GM21717 (cell line): ENCODE results near the gene OR1F1.
"Not testable (repeated sequence)": the region's sequence is repeated elsewhere in the genome, so short reads cannot be mapped to it uniquely, and the experiment has no call there.

Experiments used
- ATAC-seq: cut with Tn5 transposase; IDR thresholded peaks from one replicate; pipeline ENCODE4 v1.9.1; 2021; ENCODE audit warnings: mild to moderate bottlenecking, moderate library complexity; ENCODE audit not compliant: unreplicated experiment

OR1F1 gene

GRCh38 chr16:3171855-3172593 lies 16.0 kb upstream of the OR1F1 start:
- no peak for ATAC-seq

DNA sequence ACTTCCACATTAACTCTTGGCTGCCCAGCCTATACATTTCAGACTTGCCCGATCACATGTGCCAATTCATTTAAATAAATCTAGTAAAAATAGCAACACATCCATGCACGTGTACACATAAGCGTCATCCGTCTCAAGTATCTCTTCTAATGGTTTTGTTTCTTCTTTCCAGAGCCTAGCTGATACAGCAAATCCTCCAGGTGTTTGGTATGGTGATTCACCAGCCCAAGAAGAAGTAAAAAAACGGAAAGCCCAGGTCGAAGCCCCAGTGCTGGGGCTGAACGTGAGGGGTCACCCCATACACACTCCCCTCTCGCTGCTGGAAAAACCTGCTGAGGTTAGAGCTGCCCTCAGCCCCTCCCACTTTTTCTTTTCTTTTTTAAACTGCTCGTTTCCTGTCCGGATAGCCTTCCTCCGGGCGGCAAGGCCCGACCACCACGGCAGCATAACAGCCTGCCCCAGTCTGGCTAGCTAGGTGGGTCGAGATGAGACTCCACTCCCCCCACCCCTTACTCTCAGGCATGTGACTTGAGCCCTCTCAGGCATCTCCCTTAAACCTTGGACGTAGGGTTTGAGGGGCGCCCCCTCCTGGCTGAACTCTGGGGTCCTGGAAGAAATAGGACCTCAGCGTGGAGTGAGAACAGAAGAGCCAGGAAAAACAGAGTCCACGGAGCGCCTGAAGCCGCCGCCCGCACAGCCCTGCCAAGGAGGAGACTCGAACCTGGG lies 13.9 kb upstream of the OR1F1 start:
- ATAC-seq = no peak

- ATAC-seq = no peak
Measured at GRCh38 chr16:3174618-3175148, 13.3 kb upstream of the OR1F1 start.

- no peak for ATAC-seq
Measured at GRCh38 chr16:3175157-3176093, 12.6 kb upstream of the OR1F1 start.

DNA sequence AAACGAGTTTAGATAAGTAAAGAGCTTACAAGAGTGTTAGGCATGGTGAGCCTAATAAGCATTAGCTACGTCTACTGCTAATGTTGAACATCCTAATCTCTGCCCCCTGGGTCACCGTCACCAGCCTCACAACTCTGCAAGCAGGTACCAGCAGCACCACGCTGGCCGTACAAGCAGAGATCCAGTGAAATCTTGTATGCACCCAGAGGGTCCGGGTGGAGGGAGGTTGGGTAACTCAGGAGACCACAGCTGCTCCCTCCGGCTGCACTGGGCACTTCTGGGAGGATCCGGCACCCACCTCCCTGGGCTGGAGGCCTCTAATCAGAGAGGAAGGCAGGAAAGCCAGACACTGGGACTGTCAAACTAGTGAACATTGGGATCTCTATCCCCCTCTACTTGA lies 8.4 kb upstream of the OR1F1 start:
- ATAC-seq = no peak

- ATAC-seq = no peak
Measured at GRCh38 chr16:3180445-3180878, 7.5 kb upstream of the OR1F1 start.

- not testable (repeated sequence) for ATAC-seq
Measured at GRCh38 chr16:3182293-3182607, 5.8 kb upstream of the OR1F1 start.

- no peak for ATAC-seq
Measured at GRCh38 chr16:3182608-3183444, 5.2 kb upstream of the OR1F1 start.

DNA sequence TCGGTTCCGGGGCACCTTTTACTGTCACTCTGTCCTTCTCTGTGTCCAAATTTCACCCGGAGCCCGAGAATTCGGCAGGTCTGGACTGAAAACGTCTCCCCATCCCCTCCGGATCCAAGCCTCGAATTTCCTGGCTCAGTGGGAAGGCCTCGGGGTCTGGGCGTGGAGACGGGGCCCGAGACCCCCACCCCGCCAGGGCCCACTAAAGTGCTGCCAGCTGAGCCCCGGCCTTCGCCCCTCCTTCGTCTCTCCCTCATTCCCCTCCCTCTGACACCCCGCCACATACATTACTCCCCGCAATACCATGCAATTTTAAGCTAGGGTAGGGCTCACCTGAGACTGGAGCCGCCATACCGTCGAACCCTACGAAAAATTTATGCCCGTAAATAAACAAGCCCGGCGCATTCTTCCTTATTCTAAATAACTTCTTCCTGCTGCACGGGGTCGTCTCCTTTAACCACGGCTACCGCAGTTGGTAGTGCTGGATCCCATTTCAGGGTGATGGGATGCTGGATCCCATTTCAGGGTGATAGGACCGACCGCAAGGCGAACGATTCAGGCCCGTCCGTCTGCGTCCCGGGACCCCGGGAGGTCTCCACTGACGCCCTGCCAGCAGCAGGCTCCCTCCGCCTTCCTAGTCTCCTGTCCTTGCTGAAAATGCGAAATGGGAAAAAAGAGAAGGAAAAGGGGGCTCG lies 4.4 kb upstream of the OR1F1 start:
- no peak for ATAC-seq

GRCh38 chr16:3186946-3187690 lies 886 bp upstream of the OR1F1 start:
- ATAC-seq = no peak

DNA sequence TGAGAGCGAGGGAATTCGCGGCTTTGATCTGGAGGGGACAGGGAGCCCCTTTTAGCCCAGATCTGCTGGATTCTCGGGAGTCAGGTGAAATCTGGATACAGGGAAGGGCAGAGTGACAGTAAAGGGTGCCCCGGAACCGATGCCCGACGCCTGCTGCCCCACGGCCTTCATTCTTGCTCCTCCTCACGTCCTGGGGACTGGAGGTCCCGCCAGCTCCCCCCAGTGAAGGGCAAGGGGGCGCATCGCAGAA lies 596 bp downstream of the OR1F1 start:
- no peak for ATAC-seq

DNA sequence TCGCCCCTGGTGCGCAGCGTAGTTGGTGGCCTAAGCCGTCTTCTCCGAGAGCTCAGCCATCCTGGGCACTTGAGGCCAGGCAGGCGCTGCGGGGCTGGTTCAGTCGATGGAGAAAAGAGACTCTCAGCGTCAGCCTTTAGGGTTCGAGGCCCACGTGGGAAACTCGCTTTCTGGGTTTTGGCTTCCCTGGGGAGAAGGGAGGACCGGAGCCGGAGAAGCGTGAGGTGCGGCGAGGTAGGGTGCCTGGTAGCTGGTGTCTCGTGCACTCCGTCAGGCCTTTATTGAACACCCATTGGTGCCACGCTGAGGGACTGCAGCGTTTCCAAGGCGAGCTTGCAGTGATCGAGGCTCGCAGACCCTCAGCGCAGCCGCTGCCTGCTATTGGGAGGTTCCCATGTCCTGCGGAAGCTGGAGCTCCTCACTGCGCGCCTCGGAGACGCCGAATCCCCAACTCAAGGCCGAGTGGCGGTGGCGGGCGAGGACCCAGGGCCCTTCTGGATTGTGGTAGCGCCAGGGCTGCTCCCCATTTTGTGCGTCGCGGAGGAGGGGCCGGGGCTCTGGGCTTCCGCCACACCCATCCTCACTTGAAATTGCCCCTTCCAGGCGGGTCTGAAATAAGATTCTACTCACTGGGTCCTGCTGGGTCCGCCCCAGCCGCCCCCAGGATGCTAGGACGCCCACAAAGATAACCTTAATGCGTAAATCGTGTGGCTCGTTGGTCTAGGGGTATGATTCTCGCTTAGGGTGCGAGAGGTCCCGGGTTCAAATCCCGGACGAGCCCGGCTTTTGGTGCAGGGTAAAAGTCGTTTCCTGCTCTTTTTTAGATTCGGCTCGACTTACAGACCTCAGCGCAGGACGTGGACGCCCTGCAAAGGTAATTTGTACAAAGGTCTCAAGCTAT lies 1.2 kb downstream of the OR1F1 start:
- no peak for ATAC-seq

- ATAC-seq = no peak
Measured at GRCh38 chr16:3189869-3190268, 1.9 kb downstream of the OR1F1 start.

DNA sequence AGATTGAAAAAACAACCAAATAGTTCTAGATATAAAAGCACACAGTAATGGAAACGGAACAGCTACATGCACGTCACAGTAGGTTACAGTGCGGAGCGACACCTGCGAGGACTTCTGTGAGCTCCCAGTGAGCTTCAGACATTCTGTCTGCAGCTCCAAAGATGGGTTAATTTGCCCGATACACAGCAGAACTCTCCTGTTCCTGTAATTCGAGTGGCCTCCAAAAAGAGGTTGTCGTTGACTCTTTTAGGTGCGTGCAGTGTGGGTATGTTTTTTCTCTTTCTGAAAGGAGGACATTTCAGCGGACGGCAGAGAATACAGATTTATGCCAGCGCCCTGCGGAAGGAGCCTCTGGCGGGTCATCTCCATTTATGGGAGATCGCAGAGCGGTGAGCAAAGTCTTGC lies 2.9 kb downstream of the OR1F1 start:
- ATAC-seq = no peak

GRCh38 chr16:3192476-3193019 lies 4.5 kb downstream of the OR1F1 start:
- no peak for ATAC-seq

- no peak for ATAC-seq
Measured at GRCh38 chr16:3193221-3194212, 5.5 kb downstream of the OR1F1 start.

- no peak for ATAC-seq
Measured at GRCh38 chr16:3194792-3195191, 6.8 kb downstream of the OR1F1 start.
